HAP-1 (cell line): ENCODE measurements around the gene TLNRD1.

ENCODE experiments used
- DNase-seq, 2 experiments: peaks; one replicate each; pipeline ENCODE4 v3.0.0-alpha.2; 2016 to 2020; ENCODE audit warnings: low spot score in 2 of 2
- H3K27me3 ChIP-seq: fragments of 250-450 bp; sonication (Bioruptor Pico); 2 replicates; pipeline ENCODE4 v1.5.1; 2020; ENCODE audit warnings: low read depth, mild to moderate bottlenecking, moderate library complexity
- H3K36me3 ChIP-seq: fragments of 250-450 bp; sonication (Bioruptor Pico); replicated peaks from 2 replicates; pipeline ENCODE4 v1.5.1; 2020; ENCODE audit warnings: mild to moderate bottlenecking
- H3K4me1 ChIP-seq: fragments of 250-450 bp; sonication (Bioruptor Pico); 2 replicates; pipeline ENCODE4 v1.5.1; 2020; ENCODE audit warnings: mild to moderate bottlenecking
- H3K4me3 ChIP-seq: fragments of 250-450 bp; sonication (Bioruptor Pico); 2 replicates; pipeline ENCODE4 v1.5.1; 2020; ENCODE audit warnings: mild to moderate bottlenecking, moderate library complexity
- H3K9me3 ChIP-seq: fragments of 250-450 bp; sonication (Bioruptor Pico); 2 replicates; pipeline ENCODE4 v1.5.1; 2020; ENCODE audit warnings: mild to moderate bottlenecking, moderate library complexity
- in situ Hi-C: fragments of 300-500 bp; cut with MboI; formaldehyde crosslinking; loops from 3 replicates; pipeline ENCODE4 v1.14.3; 2020; ENCODE audit warnings: low sequenced_read_pairs, inconsistent platforms, mixed read lengths

TLNRD1 gene

GRCh38 chr15:81014446-81015093, 13.8 kb downstream of the TLNRD1 start:
- no peaks in the 10 kb centered on the region for H3K27me3 ChIP-seq
- H3K9me3 ChIP-seq = no peaks in the 10 kb centered on the region
- H3K4me1 ChIP-seq = no peaks in the 10 kb centered on the region; the same call in 1 of the 2 replicates
- no peaks in the 10 kb centered on the region for H3K36me3 ChIP-seq
- no peak for DNase-seq
- in situ Hi-C loops = no loop called here
- no peak overlapping the region for H3K4me3 ChIP-seq

GRCh38 chr15:81015621-81016488, 15.1 kb downstream of the TLNRD1 start:
- no peaks in the 10 kb centered on the region for H3K27me3 ChIP-seq
- no peaks in the 10 kb centered on the region for H3K36me3 ChIP-seq
- H3K9me3 ChIP-seq = no peaks in the 10 kb centered on the region
- no peaks in the 10 kb centered on the region; the same call in 1 of the 2 replicates for H3K4me1 ChIP-seq
- DNase-seq = no peak
- in situ Hi-C loops = no loop called here
- no peak overlapping the region for H3K4me3 ChIP-seq

GRCh38 chr15:81016489-81017068, 15.9 kb downstream of the TLNRD1 start:
- Histone ChIP-seq H3K4me1 (no peaks in the 10 kb centered on the region; the same call in 1 of the 2 replicates), H3K27me3 (no peaks in the 10 kb centered on the region), H3K36me3 (no peaks in the 10 kb centered on the region), H3K9me3 (no peaks in the 10 kb centered on the region), H3K4me3 (no peak overlapping the region)
- in situ Hi-C loops = no loop called here
- DNase-seq = no peak

- no peak overlapping the region for H3K4me3 ChIP-seq
- no peak for DNase-seq
- H3K9me3 ChIP-seq = no peaks in the 10 kb centered on the region
- H3K27me3 ChIP-seq = no peaks in the 10 kb centered on the region
- in situ Hi-C loops = no loop called here
- H3K36me3 ChIP-seq = no peaks in the 10 kb centered on the region
- no peaks in the 10 kb centered on the region; the same call in 1 of the 2 replicates for H3K4me1 ChIP-seq
Observed at GRCh38 chr15:81018197-81018596, 17.5 kb downstream of the TLNRD1 start.

- Histone ChIP-seq H3K36me3 (no peaks in the 10 kb centered on the region), H3K4me1 (no peaks in the 10 kb centered on the region), H3K9me3 (no peaks in the 10 kb centered on the region), H3K27me3 (no peaks in the 10 kb centered on the region), H3K4me3 (no peak overlapping the region)
- no peak for DNase-seq
- in situ Hi-C loops = no loop called here
Observed at GRCh38 chr15:81021321-81021720, 20.6 kb downstream of the TLNRD1 start.

- no peak for DNase-seq
- no peaks in the 10 kb centered on the region for H3K9me3 ChIP-seq
- in situ Hi-C loops = no loop called here
- H3K4me1 ChIP-seq = no peaks in the 10 kb centered on the region
- no peak overlapping the region for H3K4me3 ChIP-seq
- H3K36me3 ChIP-seq = no peaks in the 10 kb centered on the region
- H3K27me3 ChIP-seq = no peaks in the 10 kb centered on the region
Observed at GRCh38 chr15:81023483-81024264, 23.0 kb downstream of the TLNRD1 start.

GRCh38 chr15:81024265-81024872, 23.6 kb downstream of the TLNRD1 start:
- no peak for DNase-seq
- in situ Hi-C loops = no loop called here
- Histone ChIP-seq H3K9me3 (no peaks in the 10 kb centered on the region), H3K27me3 (no peaks in the 10 kb centered on the region), H3K36me3 (no peaks in the 10 kb centered on the region), H3K4me1 (no peaks in the 10 kb centered on the region), H3K4me3 (no peak overlapping the region)

GRCh38 chr15:81024936-81025335, 24.2 kb downstream of the TLNRD1 start:
- Histone ChIP-seq H3K4me3 (no peak overlapping the region), H3K9me3 (no peaks in the 10 kb centered on the region), H3K4me1 (no peaks in the 10 kb centered on the region), H3K36me3 (no peaks in the 10 kb centered on the region), H3K27me3 (no peaks in the 10 kb centered on the region)
- DNase-seq = no peak
- in situ Hi-C loops = no loop called here

- H3K9me3 ChIP-seq = no peaks in the 10 kb centered on the region
- DNase-seq = no peak
- H3K27me3 ChIP-seq = no peaks in the 10 kb centered on the region
- H3K36me3 ChIP-seq = no peaks in the 10 kb centered on the region
- in situ Hi-C loops = no loop called here
- H3K4me1 ChIP-seq = no peaks in the 10 kb centered on the region
- H3K4me3 ChIP-seq = no peak overlapping the region
Observed at GRCh38 chr15:81025721-81026370, 25.1 kb downstream of the TLNRD1 start.

- Histone ChIP-seq H3K27me3 (no peaks in the 10 kb centered on the region), H3K4me3 (no peak overlapping the region), H3K9me3 (no peaks in the 10 kb centered on the region), H3K4me1 (no peaks in the 10 kb centered on the region), H3K36me3 (no peaks in the 10 kb centered on the region)
- no peak for DNase-seq
- in situ Hi-C loops = no loop called here
Observed at GRCh38 chr15:81026836-81027599, 26.3 kb downstream of the TLNRD1 start.

- Histone ChIP-seq H3K27me3 (peaks cover 2% of the 10 kb centered on the region; the same call in 1 of the 2 replicates), H3K36me3 (no peaks in the 10 kb centered on the region), H3K4me3 (no peak overlapping the region), H3K4me1 (no peaks in the 10 kb centered on the region), H3K9me3 (no peaks in the 10 kb centered on the region)
- DNase-seq = no peak
- in situ Hi-C loops = no loop called here
Observed at GRCh38 chr15:81029414-81030300, 28.9 kb downstream of the TLNRD1 start.
